K562 (cell line): ENCODE results near the gene POLR2J. TPM values are rescaled to one million over a fixed set of nuclear protein-coding genes. Genes with fewer than 3 reads are reported as not detected.

Experiments
- ATAC-seq: fragments of 200-7000 bp; cut with Tn5 transposase; 3 replicates; pipeline ENCODE4 v1.9.1; 2020; ENCODE audit warnings: moderate library complexity
- BruUV-seq: library from RNA; stranded (reverse); fragments of 400-500 nt; replicated peaks from 2 replicates; lab custom pipeline; 2021; lab: Mats Ljungman, UMichigan
- CTCF ChIA-PET: fragments of 300-600 bp; formaldehyde crosslinking; extraction: SDS; loops from one replicate; lab custom pipeline; 2021; ENCODE audit warnings: low intra/inter-chr PET ratio; lab: Yijun Ruan, JAX
- POLR2A ChIA-PET: fragments of 300-600, 350-650 bp; sonication (Branson Sonifier 250); formaldehyde crosslinking; extraction: SDS; loops from one replicate; lab custom pipeline; 2021; ENCODE audit warnings: antibody characterized with exemption, inconsistent platforms; lab: Yijun Ruan, JAX
- DNase-seq, 4 experiments: peaks; one replicate each; pipeline versions ENCODE4 v3.0.0 to v3.0.0-alpha.2; 2011 to 2018; ENCODE audit warnings: low spot score in 3 of 4, mixed read lengths in 3 of 4; ENCODE audit errors: extremely low read depth in 1 of 4
- FAIRE-seq: peaks from 2 replicates; lab custom pipeline; 2011; peaks lifted over from hg19 to GRCh38; lab: Jason Lieb, UNC
- H2AFZ ChIP-seq: 2 replicates; pipeline ENCODE4 v1.6.0; 2011; ENCODE audit warnings: low read depth, low read length, control low read depth, inconsistent platforms
- H3K27ac ChIP-seq: fragments of 200-600 bp; 3 replicates; pipeline ENCODE4 v1.8.0; 2011; ENCODE audit warnings: low read depth, mild to moderate bottlenecking, control low read depth, inconsistent platforms, low read length, moderate library complexity, mixed read lengths; ENCODE audit errors: extremely low read depth
- H3K27me3 ChIP-seq, 2 experiments: fragments of 300-600 bp in 1 of 2; 2 replicates in 1 of 2; 3 replicates in 1 of 2; pipeline versions ENCODE4 v1.6.0 to v1.8.0; 2011; ENCODE audit warnings: inconsistent platforms in 2 of 2, low read length in 2 of 2, mild to moderate bottlenecking in 1 of 2, mixed read lengths in 1 of 2, moderate library complexity in 1 of 2; ENCODE audit not compliant: control insufficient read depth in 2 of 2, insufficient read depth in 2 of 2
- H3K36me3 ChIP-seq: fragments of 300-600 bp; 3 replicates; pipeline ENCODE4 v1.8.0; 2011; ENCODE audit warnings: mild to moderate bottlenecking, low read length, inconsistent platforms; ENCODE audit not compliant: control insufficient read depth, insufficient read depth
- H3K4me1 ChIP-seq, 2 experiments: fragments of 200-600 bp in 1 of 2; replicated peaks in 1 of 2; 2 replicates in 1 of 2; 3 replicates in 1 of 2; pipeline versions ENCODE4 v1.5.1 to v1.8.0; 2011; ENCODE audit warnings: inconsistent platforms in 2 of 2, low read length in 2 of 2, mild to moderate bottlenecking in 1 of 2, mixed read lengths in 1 of 2, moderate library complexity in 1 of 2; ENCODE audit not compliant: control insufficient read depth in 2 of 2, insufficient read depth in 2 of 2
- H3K4me2 ChIP-seq: 2 replicates; pipeline ENCODE4 v1.6.1; 2011; ENCODE audit warnings: low read length, control low read depth, inconsistent platforms, mixed read lengths; ENCODE audit not compliant: insufficient read depth
- H3K4me3 ChIP-seq: fragments of 200-600 bp; sonication (generic), shearing (Covaris generic); 2 replicates; pipeline ENCODE4 v1.5.1; 2016; ENCODE audit warnings: control low read depth, inconsistent platforms
- H3K79me2 ChIP-seq: fragments of 200-600 bp; 3 replicates; pipeline ENCODE4 v1.8.0; 2011; ENCODE audit warnings: low read length, inconsistent platforms; ENCODE audit not compliant: control insufficient read depth, insufficient read depth
- H3K9ac ChIP-seq, 2 experiments: 2 replicates each; pipeline versions ENCODE4 v1.6.0 to v1.6.1; 2011; ENCODE audit warnings: low read depth in 2 of 2, low read length in 2 of 2, control low read depth in 1 of 2, inconsistent platforms in 1 of 2, mild to moderate bottlenecking in 1 of 2, mixed read lengths in 1 of 2; ENCODE audit not compliant: insufficient read depth in 1 of 2
- H3K9me1 ChIP-seq: one replicate; pipeline ENCODE4 v1.6.0; 2011; ENCODE audit warnings: inconsistent platforms, mild to moderate bottlenecking, low read length, moderate library complexity; ENCODE audit not compliant: control insufficient read depth, insufficient read depth
- H3K9me3 ChIP-seq: replicated peaks from 2 replicates; pipeline ENCODE4 v1.5.1; 2011; ENCODE audit warnings: low read depth, low read length, inconsistent platforms; ENCODE audit not compliant: control insufficient read depth, insufficient read depth
- H4K20me1 ChIP-seq: replicated peaks from 2 replicates; pipeline ENCODE4 v1.6.1; 2011; ENCODE audit warnings: low read length, inconsistent platforms, mixed read lengths; ENCODE audit not compliant: control insufficient read depth, insufficient read depth
- GABPA ChIP-seq: fragments of 200-800 bp; sonication (Bioruptor generic); conservative IDR thresholded peaks from 2 replicates; pipeline ENCODE4 v1.6.1; 2016; ENCODE audit warnings: low read depth, missing genetic modification characterization, missing compliant biosample characterization
- RBM15 ChIP-seq: fragments of 200-400 bp; formaldehyde crosslinking; IDR thresholded peaks from 2 replicates; pipeline ENCODE4 v1.6.1; 2018; ENCODE audit warnings: mild to moderate bottlenecking, low read length, moderate library complexity; ENCODE audit not compliant: insufficient read depth
- SPI1 ChIP-seq: IDR thresholded peaks from 2 replicates; pipeline ENCODE4 v1.6.1; 2011; ENCODE audit warnings: low read depth, low read length, control low read depth, borderline replicate concordance
- YY1 ChIP-seq, 3 experiments: IDR thresholded peaks; 2 replicates each; pipeline ENCODE4 v1.6.1; 2011; ENCODE audit warnings: low read length in 2 of 3, mild to moderate bottlenecking in 2 of 3, moderate library complexity in 2 of 3, borderline replicate concordance in 1 of 3, control low read depth in 1 of 3, low read depth in 1 of 3; ENCODE audit not compliant: insufficient read depth in 3 of 3, insufficient replicate concordance in 2 of 3, control insufficient read depth in 1 of 3, insufficient read length in 1 of 3; ENCODE audit errors: extremely low read depth in 1 of 3
- ZKSCAN3 ChIP-seq: fragments of 250-450 bp; sonication (Bioruptor Pico); IDR thresholded peaks from 2 replicates; pipeline ENCODE4 v1.4.0; 2020
- ZNF431 ChIP-seq: sonication (generic); formaldehyde crosslinking; IDR thresholded peaks from 2 replicates; pipeline ENCODE4 v1.8.0; 2022; ENCODE audit warnings: mild to moderate bottlenecking, missing genetic modification reagents
- WGBS: fragments of 100-300 bp; shearing (Covaris generic); methylation state at CpG from one replicate; pipeline ENCODE4 v1.1.6; 2016; ENCODE audit warnings: low coverage, mixed read lengths; ENCODE audit not compliant: insufficient coverage; ENCODE audit errors: missing lambda C conversion rate; 5-methylcytosine and 5-hydroxymethylcytosine counted together
- in situ Hi-C: fragments of 300-500 bp; cut with MboI; formaldehyde crosslinking; loops from 4 replicates; pipeline ENCODE4 v1.15.0; 2018; ENCODE audit warnings: inconsistent platforms, mixed read lengths
- intact Hi-C: fragments of 100-400 bp; cut with micrococcal nuclease; formaldehyde crosslinking; loops from 2 replicates; pipeline ENCODE4 v1.14.2; 2022
- polyA plus RNA-seq, 8 experiments: library from polyadenylated mRNA; depleted of rRNA in 4 of 8; stranded (reverse) in 5 of 8; unstranded in 3 of 8; fragments of >200 nt; fragmentation: Nextera tagmentation in 2 of 8; fragmentation: Illumina TruSeq in 1 of 8; extraction: Ambion mirVana in 2 of 8; extraction: Trizol in 1 of 8; gene quantifications; 2 replicates each; pipeline versions ENCODE4 v1.2.1 to v1.2.3, GENCODE V29; 2011 to 2014; ENCODE audit warnings: inconsistent platforms in 1 of 8, missing spikeins in 1 of 8
- total RNA-seq, 7 experiments: library from RNA; depleted of rRNA in 6 of 7; stranded (reverse); fragments of >200 nt in 6 of 7; fragmentation: Illumina TruSeq in 2 of 7; extraction: Trizol in 2 of 7; gene quantifications; 2 replicates each; pipeline versions ENCODE4 v1.2.1 to v1.2.3, GENCODE V29; 2011 to 2021; ENCODE audit warnings: low replicate concordance in 1 of 7
- TF ChIP-seq, protein P1 (sequence below): sonication (generic); formaldehyde crosslinking; IDR thresholded peaks from 2 replicates; pipeline ENCODE4 v1.8.1; 2023; ENCODE audit warnings: mild to moderate bottlenecking, missing genetic modification reagents

Gene POLR2J
- total and polyA plus RNA-seq, 9 of the 15 experiments (the other 6 are each of a cell fraction or from before 2014, with no cell fraction given): 32.3 to 220 (median 113) TPM

DNA sequence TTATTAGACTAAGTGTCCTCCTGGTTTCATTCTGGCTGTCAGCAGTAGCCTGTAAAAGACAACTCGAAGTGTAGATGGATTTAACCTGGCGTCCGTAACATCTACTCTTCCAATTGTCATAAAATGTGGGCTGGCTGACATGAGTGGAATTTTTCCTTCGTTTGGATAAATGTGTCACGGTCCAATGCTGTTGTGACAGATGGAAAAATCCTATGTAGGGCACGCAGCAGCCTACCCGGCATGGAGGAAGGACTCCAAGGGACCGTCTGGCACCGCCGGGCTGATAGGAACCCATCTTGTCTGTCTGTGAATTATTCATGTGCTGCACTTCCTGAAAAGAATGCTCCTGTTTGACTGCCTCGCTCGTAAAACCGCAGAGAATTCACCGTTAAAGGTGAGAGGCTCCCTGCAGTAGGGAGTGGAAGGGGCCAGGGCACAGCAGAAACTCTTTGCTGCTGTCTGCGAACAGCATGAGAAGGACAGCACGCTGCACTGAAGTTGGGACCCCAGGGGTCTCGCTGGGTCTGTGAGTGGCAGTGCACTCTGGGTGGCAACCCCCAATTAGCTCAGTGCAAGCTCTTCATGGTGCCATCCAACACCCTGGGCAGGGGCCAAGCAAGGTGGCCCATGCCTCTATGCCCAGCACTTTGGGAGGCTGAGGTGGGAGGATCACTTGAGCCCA lies 47.0 kb downstream of the POLR2J start:
- POLR2A ChIA-PET: interaction anchor here (0.6 kb wide), 1 partner anchor 10 kb away, joined by 3 read pairs; no protein-coding TSS in a partner anchor
- peaks cover 9% of the 10 kb centered on the region for H3K79me2 ChIP-seq
- TF ChIP-seq YY1 (IDR thresholded peaks at IDR 0.05; ENCODE audit: borderline replicate concordance in 1 of 3, control insufficient read depth in 1 of 3, extremely low read depth in 1 of 3, insufficient read depth in 3 of 3, insufficient read length in 1 of 3, insufficient replicate concordance in 2 of 3, low read depth in 1 of 3, low read length in 2 of 3) (peak in 1 of 3 experiments; percentile 25), ZNF431 (CRISPR knock-in tag) (no peak), RBM15 (no peak), GABPA (tag) (no peak), ZKSCAN3 (CRISPR knock-in tag) (no peak), SPI1 (peak; percentile 73; the same call in 1 of the 2 replicates)
- TF ChIP-seq, protein P1, sequence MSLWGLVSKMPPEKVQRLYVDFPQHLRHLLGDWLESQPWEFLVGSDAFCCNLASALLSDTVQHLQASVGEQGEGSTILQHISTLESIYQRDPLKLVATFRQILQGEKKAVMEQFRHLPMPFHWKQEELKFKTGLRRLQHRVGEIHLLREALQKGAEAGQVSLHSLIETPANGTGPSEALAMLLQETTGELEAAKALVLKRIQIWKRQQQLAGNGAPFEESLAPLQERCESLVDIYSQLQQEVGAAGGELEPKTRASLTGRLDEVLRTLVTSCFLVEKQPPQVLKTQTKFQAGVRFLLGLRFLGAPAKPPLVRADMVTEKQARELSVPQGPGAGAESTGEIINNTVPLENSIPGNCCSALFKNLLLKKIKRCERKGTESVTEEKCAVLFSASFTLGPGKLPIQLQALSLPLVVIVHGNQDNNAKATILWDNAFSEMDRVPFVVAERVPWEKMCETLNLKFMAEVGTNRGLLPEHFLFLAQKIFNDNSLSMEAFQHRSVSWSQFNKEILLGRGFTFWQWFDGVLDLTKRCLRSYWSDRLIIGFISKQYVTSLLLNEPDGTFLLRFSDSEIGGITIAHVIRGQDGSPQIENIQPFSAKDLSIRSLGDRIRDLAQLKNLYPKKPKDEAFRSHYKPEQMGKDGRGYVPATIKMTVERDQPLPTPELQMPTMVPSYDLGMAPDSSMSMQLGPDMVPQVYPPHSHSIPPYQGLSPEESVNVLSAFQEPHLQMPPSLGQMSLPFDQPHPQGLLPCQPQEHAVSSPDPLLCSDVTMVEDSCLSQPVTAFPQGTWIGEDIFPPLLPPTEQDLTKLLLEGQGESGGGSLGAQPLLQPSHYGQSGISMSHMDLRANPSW (CRISPR knock-in tag): no peak

More for the DNA sequence above, 47.0 kb downstream of the POLR2J start:
- 60% methylated on average over 17 of the region's 17 CpGs for WGBS
- H3K9ac ChIP-seq: peak overlapping the region in 1 of 2 experiments; percentile 85; a peak in 2 of 4 replicates
- H3K27ac ChIP-seq: peak overlapping the region; percentile 29; the same call in 2 of the 3 replicates
- intact Hi-C loops: no loop called here
- H4K20me1 ChIP-seq: no peaks in the 10 kb centered on the region
- no peak overlapping the region for H3K4me3 ChIP-seq
- no peaks in the 10 kb centered on the region for H3K9me3 ChIP-seq
- CTCF ChIA-PET: no interaction called here
- peak overlapping the region; percentile 43 for H2AFZ ChIP-seq
- H3K4me1 ChIP-seq: peaks cover 18 to 51% of the 10 kb centered on the region in 2 experiments
- H3K9me1 ChIP-seq: peaks cover 3% of the 10 kb centered on the region
- H3K36me3 ChIP-seq: peaks cover 13% of the 10 kb centered on the region; the same call in 1 of the 3 replicates
- DNase-seq (peak in 1 of 4 experiments; percentile 29), ATAC-seq (no peak), FAIRE-seq (no peak)
- H3K27me3 ChIP-seq: no peaks in the 10 kb centered on the region
- in situ Hi-C loops: no loop called here
- H3K4me2 ChIP-seq: peak overlapping the region; percentile 14; the same call in 1 of the 2 replicates
- BruUV-seq: no TSS peak
